GM19372 (cell line): ENCODE results near the gene SLC6A1.

Source experiments
- ATAC-seq: cut with Tn5 transposase; IDR thresholded peaks from one replicate; pipeline ENCODE4 v1.9.1; 2021; ENCODE audit warnings: mild to moderate bottlenecking, low read depth, moderate library complexity; ENCODE audit not compliant: unreplicated experiment

SLC6A1 gene

GRCh38 chr3:11015369-11015768 is 22.8 kb downstream of the SLC6A1 start:
- no peak for ATAC-seq

- no peak for ATAC-seq
Observed at GRCh38 chr3:11016727-11017126, 24.2 kb downstream of the SLC6A1 start.

- no peak for ATAC-seq
Observed at GRCh38 chr3:11019116-11019819, 26.7 kb downstream of the SLC6A1 start.

- no peak for ATAC-seq
Observed at GRCh38 chr3:11020764-11021163, 28.2 kb downstream of the SLC6A1 start.

- ATAC-seq, result no peak
Observed at GRCh38 chr3:11021611-11022011, 29.1 kb downstream of the SLC6A1 start.

DNA sequence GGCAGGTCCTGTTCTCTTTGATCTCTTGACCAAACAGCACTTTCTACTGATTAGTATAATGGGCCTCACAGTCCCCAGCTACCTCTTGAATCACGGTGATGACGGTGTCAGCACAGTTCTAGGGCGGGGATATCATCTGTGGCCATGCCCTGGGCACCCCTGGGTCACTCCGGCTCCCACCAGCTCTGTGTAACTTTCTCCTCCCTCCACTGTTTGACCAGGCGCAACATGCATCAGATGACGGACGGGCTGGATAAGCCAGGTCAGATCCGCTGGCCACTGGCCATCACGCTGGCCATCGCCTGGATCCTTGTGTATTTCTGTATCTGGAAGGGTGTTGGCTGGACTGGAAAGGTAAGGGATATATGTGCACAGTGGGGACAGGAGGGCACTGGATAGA is 29.6 kb downstream of the SLC6A1 start:
- ATAC-seq, result no peak

DNA sequence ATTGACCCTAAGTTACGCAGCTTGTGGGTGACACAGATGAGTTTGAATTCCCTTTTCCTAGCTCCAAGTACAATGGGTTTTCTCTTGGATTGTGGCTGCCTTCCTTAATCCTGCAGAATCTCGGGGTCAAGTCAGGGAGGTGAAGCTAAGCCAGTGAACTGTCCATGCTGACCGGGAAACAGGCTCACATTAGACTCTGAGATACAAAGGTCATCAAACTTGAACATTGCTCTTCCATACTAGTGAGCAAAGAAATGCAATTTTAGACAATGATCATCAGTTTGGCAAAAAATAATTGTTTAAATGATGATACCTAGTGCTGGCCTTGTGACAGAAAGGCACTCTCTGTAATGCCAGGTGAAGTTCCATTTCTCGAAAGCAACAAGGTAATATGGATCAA is 31.6 kb downstream of the SLC6A1 start:
- ATAC-seq, result no peak

DNA sequence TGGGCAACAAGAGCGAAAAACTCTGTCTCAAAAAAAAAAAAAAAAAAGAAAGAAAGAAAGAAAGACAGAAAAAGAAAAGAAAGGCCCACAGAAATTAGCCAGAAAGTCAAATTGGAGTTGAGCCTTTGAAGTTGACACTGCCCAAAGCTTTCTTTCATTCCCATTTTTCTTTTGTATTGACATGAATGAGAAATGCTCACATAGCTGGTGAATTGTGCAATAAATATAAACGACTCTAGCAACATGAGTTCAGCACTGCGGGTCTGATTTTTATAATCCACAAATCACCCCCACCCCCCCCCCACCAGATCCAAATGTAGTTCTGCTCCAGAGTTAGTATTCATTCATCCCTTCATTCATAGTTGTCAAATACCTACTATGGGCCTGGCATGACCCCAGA is 37.4 kb downstream of the SLC6A1 start:
- ATAC-seq, result no peak

DNA sequence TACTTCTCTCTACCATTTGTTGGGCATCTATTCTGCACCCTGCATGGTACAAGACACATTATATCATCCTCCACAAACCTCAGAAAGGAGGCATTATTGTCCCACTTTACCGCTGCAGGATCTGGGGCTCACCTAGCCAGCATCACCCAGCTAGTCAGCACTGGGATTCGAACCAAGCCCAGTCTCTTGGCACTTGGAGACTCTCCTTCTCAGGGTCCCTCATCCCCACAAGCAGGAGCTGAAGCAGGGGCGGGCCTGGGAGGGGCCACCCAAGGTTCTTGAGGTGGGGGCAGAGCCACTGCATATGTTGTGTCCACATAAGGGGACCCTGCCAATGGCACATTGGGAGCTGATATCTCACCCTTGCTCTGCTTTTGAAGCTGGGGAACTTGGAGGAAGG is 41.3 kb downstream of the SLC6A1 start:
- ATAC-seq, result no peak

- ATAC-seq, result no peak
Observed at GRCh38 chr3:11034309-11034985, 41.9 kb downstream of the SLC6A1 start.

- no peak for ATAC-seq
Observed at GRCh38 chr3:11035757-11036505, 43.4 kb downstream of the SLC6A1 start.

DNA sequence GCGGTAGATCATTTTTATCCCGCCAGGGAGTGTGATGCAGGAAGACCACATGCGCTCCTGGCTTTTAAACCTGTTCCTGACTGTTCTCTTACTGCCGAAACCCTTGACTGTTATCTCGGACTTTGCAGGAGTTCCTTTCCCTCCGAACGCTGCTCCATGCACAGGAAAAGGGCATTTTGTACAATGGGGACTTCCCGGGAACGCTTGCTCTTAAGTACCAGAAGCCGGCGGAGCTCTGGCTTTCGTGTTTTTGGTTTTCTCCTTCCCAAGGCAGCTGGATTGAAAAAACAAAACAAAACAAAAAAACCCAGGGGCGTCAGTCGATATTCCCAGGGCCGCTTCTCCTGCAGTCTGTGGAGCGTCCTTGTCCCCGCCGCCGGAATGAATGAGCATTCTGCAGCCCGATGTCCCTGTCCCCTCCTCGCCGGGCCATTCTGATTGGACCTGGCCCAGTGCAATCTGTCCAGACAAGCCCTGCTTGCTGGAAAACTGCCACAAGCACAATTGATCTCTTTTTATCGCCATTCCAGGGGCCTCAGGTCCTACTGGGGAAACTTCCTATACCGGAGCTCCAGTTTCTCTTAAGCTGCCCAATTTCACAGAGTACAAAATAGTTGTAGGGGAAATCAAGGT is 44.8 kb downstream of the SLC6A1 start:
- ATAC-seq, result no peak

- ATAC-seq, result no peak
Observed at GRCh38 chr3:11037976-11038375, 45.4 kb downstream of the SLC6A1 start.

GRCh38 chr3:11045536-11045935 is 53.0 kb downstream of the SLC6A1 start:
- ATAC-seq, result no peak

- no peak for ATAC-seq
Observed at GRCh38 chr3:11047500-11047899, 55.0 kb downstream of the SLC6A1 start.

DNA sequence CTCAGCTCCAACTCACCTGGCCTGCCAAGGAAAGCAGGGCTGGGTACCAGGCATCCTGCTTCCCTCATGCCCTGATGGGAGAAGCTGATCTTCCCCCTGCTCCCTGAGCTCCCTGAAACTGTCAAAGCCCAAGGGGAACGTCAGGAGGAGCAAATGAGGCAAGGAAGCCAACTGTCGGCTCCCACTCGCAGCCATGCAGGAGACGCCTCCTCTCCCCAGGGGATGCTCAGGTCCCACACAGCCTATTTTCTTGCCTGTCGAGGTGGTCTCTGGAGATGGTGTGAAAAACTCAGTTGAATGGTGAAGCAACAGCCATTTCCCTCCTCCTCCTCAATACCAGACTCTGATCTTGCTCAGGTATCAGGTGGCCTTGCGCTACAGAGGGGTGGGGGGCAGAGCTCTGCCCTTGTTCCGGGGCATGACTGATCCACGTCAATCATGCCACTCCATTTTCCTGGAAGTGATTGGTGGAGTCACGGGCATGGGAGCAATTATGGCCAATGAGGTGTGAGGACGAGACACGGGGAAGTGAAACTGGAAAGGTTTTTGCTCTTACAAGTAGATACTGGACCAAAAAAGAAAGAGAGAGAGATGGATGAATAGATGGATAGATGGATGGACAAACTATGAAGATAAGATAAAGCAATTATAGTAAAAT is 58.2 kb downstream of the SLC6A1 start:
- ATAC-seq, result no peak

DNA sequence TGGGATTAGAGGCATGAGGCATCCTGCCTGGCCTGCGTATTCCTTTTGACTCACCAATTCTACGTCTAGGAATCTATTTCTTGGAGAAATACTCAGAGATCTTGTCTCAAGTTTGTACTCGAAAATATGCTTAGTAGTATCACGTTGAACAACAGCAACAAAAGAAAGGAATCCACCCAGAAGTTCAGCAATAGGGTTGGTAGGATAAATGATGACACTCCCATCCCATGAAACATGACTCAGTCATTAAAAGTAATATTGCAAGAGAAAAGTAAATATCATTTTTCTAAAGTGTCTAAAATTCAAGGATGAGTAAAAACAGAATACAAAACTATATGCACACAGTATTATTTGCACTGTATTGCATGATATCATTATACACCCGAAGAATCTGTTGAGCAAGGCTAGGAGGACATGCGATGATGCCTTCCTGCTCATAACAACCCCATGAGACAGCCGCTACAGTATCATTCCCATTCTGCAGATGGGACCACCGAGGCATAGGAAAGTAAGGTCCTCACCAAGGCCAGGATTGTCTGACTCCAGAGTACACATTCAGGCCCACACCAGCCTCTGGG is 61.5 kb downstream of the SLC6A1 start:
- no peak for ATAC-seq

DNA sequence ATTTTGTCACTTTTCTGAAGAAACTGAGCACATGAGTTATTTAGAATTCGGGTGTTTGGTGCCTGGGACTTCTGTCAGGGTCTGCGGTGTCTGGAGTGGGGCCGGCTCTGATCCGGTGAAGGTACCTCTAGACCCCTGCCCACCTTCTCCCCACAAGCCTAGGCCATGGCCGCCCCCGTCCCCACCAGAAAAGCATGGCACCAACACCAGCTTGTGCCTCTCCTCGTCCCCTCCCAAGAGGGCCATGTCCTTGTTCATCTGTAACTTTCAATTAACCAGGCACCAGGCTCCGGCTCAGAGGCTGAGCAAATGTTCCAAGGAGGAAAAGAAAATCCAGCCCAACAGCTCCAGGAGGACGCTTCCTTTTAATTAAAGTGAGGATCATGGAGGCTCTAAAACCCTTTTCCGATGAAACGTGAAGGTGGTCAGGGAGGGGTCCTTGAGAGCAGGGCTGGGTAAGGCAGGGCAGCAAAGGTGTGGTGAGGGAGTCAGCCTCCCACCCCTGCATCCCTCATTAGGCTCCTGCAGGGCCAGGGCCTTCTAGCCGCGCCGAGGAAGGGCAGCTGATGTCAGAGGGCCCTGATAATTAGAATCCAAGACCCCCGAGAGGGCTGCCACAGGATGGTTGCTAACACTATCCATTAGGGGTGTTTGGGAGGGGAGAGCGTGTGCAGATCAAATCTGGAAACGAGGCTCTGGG is 62.3 kb downstream of the SLC6A1 start:
- no peak for ATAC-seq

DNA sequence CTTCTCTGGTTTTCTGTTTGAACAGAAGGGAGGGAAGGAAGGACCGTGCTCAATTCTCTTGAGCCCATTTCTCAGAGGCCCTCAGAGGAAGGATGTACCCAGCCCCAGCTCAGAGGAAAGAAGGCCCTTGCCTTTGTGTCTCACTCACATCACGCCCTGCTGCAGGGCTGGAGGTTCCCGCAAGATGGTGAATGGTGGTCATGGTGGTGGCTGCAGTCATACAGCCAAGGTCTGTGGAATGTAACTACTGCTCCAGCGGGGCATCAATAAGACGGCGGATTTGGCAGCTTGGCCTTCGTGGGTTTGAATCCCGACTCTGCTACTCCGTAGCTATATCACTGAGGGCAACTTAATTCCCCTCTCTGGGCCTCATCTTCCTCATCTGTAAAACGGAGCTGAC is 62.9 kb downstream of the SLC6A1 start:
- ATAC-seq, result no peak
